ENCODE data around the gene TMEM41B. TPM values are rescaled to one million over a fixed set of nuclear protein-coding genes. Genes with fewer than 3 reads are reported as not detected.

Gene TMEM41B
- total and polyA plus RNA-seq, 2 of the 8 experiments (the other 6 are each of a cell fraction or from before 2014, with no cell fraction given) = 24.3 to 50.1 TPM

DNA sequence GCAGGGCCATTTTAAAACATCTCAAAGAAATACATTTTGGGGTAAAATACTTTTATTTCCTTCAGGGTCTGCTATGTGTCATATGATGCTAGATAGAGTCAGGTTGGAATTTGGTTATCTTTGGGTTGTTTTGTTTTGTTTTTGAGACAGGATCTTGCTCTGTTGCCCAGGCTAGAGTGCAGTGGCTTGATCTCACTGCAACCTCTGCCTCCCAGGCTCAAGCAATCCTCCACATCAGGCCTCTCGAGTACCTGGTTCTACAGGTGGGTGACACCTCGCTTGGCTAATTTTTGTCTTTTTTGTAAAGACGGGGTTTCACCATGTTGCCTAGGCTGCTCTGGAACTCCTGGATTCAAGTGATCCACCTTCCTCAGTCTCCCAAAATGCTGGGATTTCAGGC lies 66.5 kb downstream of the TMEM41B start (continued):
- TF ChIP-seq CHD7 (IDR thresholded peaks at IDR 0.05; ENCODE audit: insufficient replicate concordance, low read length) = no peak
- no peak for TF ChIP-seq SIX5 (IDR thresholded peaks at IDR 0.05; ENCODE audit: low read depth, low read length)
- no peak for TF ChIP-seq POU5F1 (IDR thresholded peaks at IDR 0.05; ENCODE audit: low read depth, low read length)
- no peak for TF ChIP-seq ASH2L (IDR thresholded peaks at IDR 0.05; ENCODE audit: low read length)
- no peak for TF ChIP-seq TAF7 (optimal IDR thresholded peaks at IDR 0.05; ENCODE audit: borderline replicate concordance, low read depth, low read length)

Measured in H1 (cell line).